ENCODE data around the gene BTBD1. TPM values are rescaled to one million over a fixed set of nuclear protein-coding genes. Genes with fewer than 3 reads are reported as not detected.

The BTBD1 gene
- total RNA-seq, 4 donors from 2014 or later = 229 to 408 (median 342) TPM

GRCh38 chr15:82966671-82967071, 100.4 kb downstream of the BTBD1 start:
- Histone ChIP-seq H3K4me1 (peaks cover 38 to 39% of the 10 kb centered on the region in 2 donors), H3K27ac (peak overlapping the region in 1 of 4 donors; percentile 13), H3K36me3 (no peaks in the 10 kb centered on the region), H3K4me3 (no peak overlapping the region), H3K27me3 (no peaks in the 10 kb centered on the region), H3K9me3 (no peaks in the 10 kb centered on the region)
- no peak for ATAC-seq
- no peak for DNase-seq
- intact Hi-C loops (cut with DNase I; ENCODE audit: low total_unique reads) (loop anchor here (5.0 kb wide), 1 partner anchor 89 kb away; no protein-coding TSS in a partner anchor), in situ Hi-C loops (cut with MboI; ENCODE audit: low sequenced_read_pairs in 4 of 4) (no loop called here)
- TF ChIP-seq CTCF (IDR thresholded peaks at IDR 0.05 in 4 of 5, conservative IDR thresholded peaks at IDR 0.05 in 1 of 5) = no peak
- no peak for TF ChIP-seq POLR2A (IDR thresholded peaks at IDR 0.05)

Small RNA genes lying within 50 kb of the gene (microRNA-seq; reads per million reads assigned to microRNA genes)
- 0 to 0.85 reads per million in 2 donors for gene MIR4515 (ENCODE audit: borderline replicate concordance in 2 of 2)

Other genes with a start within 250 kb of the BTBD1 start
- gene HOMER2, start 114.5 kb downstream of the BTBD1 start, total RNA-seq = 100 to 1,000 TPM in 2 of 4 donors, 10 to 100 TPM in 2; 51.6 to 132 (median 94.5) TPM
- gene RAMAC, start 81.0 kb downstream of the BTBD1 start, total RNA-seq = 10 to 100 TPM; 16.4 to 28.0 (median 23.7) TPM
- 10 to 100 TPM in 2 of 4 donors, 1 to 10 TPM in 2; 5.9 to 14.6 (median 9.5) TPM for gene C15orf40, start 55.6 kb downstream of the BTBD1 start, total RNA-seq
- 10 to 100 TPM in 3 of 4 donors, 1 to 10 TPM in 1; 7.1 to 49.1 (median 13.7) TPM for gene TM6SF1, start 40.4 kb upstream of the BTBD1 start, total RNA-seq
- 1 to 10 TPM in 3 of 4 donors, under 1 TPM in 1; 1.00 to 7.1 (median 4.1) TPM for gene HDGFL3, start 140.6 kb upstream of the BTBD1 start, total RNA-seq
- under 1 TPM in 3 of 4 donors, not detected in 1; 0.10 to 0.13 (median 0.11) TPM for gene BNC1, start 217.4 kb upstream of the BTBD1 start, total RNA-seq